HG02588 (cell line): ENCODE data around the gene TSC2.
A peak's percentile ranks its signal among the peaks of the same experiment; 100 is the strongest.

Experiments
- ATAC-seq: cut with Tn5 transposase; IDR thresholded peaks from one replicate; pipeline ENCODE4 v1.9.1; 2021; ENCODE audit warnings: mild to moderate bottlenecking, moderate library complexity; ENCODE audit not compliant: unreplicated experiment

The TSC2 gene

DNA sequence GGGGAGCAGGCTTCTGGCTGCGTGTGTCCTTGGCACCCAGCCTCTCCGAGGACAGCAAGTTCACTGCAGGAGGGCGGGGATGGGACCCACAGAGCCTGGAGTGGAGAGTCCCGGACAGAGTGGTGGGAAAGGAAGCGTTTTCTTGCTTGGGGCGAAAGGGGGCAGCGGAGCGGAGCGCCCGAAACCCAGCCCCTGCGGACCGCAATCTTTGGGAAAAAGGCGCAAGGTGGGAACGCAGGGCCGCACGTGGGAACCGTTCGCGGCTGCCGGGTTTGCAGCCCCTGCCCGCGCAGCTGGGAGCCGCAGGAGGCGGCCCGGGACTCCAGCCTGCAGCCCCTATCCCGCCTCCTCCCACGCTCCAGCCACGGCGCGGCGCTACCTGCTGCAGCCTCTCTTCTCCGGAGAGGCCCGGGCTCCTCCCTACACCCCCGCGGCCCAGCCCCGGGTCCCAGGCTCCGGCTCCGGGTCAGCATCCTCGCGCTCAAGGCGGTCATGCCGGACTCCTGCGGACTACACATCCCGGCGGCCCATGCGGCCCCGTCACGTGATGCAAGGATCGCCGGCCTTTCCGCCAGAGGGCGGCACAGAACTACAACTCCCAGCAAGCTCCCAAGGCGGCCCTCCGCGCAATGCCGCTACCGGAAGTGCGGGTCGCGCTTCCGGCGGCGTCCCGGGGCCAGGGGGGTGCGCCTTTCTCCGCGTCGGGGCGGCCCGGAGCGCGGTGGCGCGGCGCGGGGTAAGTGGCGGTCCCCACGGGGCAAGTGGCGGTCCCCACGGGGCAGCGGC, at the start of gene TSC2, which contains the start of gene NTHL1:
TSS of gene TSC2 (plus strand) at position 656 of the 786 bp plus-strand sequence. CDS start 631 bp downstream, outside the sequence.
TSS of gene NTHL1 (minus strand) at position 505 of the 786 bp plus-strand sequence. CDS start at position 494, 11 bp downstream.
- ATAC-seq: peak; percentile 88

DNA sequence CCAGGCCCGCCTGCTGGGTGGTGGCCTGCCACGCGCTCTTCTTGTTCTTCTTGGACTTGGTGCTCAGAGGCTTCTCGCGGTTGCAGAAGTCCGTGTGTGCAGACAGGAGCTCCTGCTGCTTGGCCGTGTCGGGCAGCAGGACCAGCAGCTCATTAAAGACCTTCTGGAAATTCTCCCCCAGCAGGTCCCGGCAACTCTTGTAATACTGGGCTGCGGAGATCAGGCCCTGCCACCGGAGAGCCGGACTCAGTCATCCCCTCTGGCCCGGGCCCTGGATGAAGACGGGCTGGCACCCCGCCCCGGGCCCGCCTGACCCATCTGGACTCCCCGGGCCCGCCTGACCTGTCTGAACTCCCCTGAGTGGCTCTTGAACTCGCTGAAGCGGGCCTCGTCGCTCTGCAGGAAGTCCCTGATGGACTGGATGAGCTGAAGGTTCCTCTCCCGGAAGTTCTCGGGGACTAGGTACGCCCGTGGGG, 49.4 kb upstream of the TSC2 start:
- ATAC-seq: no peak

DNA sequence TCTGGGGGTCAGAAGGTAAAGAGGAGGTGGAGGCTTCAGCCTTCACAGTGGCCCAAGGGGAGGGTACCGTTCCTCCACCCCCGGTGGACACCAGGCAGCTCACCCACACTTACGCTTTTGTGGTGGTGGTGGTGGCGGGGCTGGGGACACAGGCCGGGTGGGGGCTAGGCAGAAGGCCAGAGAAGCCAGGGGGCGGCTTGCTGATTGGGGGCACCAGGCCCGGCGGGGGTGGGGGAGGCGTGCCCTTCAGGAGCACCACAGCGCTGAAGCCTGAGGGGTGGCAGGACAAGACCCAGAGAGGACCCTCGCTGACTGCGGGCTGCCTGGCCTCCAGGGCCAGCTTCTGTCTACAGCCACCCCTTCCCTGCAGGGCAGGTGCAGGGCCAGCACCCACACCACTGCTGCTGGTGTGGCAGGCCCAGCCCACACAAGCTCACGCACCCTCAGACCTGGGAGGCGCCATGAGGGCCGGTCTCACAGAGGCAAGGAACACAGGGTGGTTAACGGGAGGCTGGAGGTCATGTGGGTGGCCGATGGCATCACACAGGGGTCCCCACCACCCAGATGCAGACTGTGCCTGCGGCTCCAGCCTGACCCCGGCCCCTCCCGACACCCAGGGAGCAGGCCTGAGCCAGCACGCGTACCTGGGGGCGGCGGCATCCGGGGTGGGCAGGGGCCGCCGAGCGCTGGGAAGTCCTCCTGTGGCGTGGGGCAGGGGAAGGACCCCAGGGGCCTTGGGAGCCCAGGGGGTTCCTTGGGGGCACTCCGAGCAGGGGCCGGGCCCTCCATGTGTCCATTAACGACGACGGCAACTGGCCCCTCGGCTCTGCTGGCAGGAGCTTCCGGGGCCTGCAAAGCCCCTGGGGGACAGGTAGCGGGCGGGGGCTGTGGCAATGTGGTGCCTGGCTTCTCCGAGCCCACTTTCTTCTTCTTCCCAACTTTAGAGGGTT, 48.7 kb upstream of the TSC2 start:
- ATAC-seq: no peak

DNA sequence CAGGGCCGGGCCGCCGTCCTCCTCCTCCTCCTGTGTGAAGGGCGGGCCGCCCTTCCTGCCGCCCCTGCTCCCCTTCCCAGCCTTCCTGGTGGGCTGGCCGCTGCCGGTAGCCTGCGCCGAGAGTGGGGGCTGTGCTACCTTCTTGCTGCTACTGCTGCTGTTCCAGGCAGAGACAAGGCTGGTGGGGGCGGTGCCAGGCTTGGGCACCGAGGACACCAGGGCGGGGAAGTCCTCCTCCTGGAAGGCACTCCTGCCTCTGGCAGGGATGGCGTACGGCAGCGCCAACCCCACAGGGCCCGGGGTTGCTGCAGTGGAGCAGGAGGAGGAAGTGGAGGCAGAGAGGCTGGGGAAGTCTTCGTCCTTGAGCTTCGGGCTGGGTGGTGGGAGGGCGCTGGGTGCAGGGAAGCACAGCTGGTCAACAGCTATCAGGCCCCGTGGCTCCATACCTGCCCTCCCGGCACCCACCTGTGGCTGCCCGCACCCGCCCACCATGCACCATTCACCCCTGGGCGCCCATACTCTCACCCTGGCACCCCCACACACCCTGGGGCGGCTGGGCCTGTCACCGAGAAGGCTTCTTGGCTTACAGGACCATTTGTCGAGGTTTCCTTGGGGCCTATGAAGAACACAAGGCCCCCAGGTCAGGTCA, 47.8 kb upstream of the TSC2 start:
- no peak for ATAC-seq

DNA sequence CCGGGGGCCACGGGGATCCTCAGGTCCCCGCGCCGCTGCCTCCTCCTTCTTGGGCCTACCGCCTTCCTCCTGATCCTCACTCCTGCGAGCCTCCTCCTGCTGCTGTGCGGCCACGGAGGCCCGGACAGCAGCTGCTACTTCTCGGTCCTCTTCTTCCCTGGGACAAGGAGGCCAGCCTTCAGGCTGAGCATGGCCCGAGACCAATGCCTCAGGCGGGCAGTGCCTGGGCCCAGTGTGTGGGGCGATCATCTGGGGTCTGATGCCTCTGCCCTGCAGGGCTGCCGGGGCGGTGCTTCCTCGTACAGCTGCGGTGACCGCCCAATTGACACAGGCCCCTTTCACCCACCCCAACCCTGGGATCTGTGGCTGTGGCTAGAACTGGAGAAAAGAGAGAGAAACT, 46.8 kb upstream of the TSC2 start:
- no peak for ATAC-seq

DNA sequence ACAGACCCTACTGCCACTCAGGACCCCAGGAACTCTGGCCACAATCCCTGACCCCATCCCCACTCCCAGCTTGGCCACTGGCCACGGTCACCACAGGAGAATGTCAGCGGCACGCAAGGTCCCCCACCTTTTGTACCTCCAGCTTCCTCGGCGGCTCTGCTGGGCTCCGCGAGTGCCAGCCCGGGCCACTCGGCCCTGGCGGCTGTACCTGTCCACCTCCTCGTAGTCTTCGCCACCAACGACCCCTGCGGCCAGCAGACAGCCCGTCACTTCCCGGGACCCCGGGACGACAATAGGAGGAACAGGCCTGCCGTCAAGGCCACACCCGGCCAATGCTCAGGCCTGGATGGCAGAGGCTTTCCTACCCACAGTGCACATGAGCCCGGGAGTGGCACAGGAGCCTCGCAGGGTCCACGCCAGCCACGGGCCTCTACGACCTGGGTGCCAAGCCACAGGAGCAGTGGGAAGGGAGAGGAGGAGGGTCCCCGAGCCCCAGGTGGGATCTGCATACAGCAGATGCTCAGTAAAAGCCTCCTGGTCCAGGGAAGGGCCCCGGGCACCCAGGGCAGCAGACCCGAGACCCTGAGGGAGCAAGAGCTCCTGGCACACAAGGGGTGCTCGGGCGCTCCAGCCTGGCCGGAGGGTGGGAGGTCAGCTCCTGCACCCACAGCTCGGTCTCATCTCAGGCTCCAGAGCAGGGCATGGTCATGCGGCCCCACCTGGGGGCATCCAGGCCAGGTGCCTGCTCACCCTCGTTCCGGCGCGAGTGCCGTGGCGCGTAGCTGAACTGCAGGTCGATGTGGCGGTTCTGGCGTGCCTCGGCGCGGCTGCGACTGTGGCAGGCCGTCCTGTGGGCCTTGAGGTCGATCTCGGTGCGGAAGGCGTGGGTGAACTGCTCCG, 46.1 kb upstream of the TSC2 start:
- no peak for ATAC-seq

DNA sequence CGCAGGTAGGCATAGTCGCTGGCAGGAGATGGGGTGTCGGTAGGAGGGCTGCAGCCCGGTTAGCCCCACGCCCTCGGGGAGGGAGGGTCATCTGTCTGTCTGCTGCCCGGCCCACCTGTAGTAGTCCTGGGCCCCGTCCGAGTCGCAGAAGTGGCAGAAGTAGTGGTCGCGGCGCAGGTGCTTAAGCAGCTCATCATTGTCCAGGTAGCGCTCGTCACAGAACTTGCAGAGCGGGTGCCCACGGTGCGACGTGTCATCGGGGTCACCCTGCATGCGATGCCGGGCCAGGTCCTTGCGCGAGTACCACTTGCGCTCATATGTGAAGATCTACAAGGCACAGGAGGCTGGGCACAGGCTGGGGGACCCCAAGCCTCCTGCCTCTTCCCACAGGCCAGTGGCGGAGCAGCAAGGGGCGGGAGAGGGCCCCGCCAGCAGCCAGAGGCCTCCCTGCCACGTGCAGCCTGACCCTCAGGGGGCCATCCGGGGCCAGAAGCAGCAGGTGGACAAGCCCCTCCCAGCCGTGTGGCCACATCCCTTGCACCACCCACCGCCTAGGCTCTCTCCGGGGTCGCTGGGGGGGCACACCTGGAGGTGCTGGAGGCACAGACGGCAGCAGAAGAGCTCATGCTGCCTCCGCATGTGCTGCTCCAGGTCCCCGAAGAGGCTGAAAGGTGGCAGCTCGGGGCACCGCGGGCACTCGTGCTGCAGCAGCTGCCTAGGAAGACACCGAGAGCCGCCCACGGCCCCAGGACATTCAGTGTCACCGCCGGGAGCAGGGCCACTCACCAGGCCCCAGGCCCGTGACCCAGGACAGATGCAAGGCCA, 45.2 kb upstream of the TSC2 start:
- ATAC-seq: no peak

DNA sequence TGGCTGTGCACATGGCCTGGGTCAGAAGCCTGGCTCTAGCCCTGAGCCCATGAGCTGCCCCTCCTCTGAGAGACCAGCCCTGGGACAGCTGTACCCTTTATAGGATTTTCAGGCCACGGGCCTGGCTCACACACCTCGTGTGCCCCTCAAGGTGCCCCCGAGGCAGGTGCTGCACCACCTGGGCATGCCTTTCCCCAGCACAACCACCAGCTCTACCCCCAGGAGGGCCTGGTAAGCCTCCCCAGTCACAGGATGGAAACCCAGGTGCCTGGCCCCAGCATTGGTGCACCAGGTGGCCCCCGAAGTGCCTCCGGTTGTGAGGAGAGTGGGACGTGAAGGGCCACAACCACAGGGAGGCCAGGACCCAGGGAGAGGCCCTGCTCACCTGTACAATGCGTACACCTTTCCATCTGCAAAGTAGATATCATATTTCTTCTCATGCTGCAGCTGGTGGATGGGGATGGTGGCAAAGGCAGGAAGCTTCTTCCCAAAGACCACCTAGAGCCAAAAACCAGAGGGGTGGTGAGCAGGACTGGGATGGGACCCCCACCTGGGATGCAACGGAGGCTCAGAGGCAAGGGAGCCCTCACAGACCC, 44.5 kb upstream of the TSC2 start:
- no peak for ATAC-seq

DNA sequence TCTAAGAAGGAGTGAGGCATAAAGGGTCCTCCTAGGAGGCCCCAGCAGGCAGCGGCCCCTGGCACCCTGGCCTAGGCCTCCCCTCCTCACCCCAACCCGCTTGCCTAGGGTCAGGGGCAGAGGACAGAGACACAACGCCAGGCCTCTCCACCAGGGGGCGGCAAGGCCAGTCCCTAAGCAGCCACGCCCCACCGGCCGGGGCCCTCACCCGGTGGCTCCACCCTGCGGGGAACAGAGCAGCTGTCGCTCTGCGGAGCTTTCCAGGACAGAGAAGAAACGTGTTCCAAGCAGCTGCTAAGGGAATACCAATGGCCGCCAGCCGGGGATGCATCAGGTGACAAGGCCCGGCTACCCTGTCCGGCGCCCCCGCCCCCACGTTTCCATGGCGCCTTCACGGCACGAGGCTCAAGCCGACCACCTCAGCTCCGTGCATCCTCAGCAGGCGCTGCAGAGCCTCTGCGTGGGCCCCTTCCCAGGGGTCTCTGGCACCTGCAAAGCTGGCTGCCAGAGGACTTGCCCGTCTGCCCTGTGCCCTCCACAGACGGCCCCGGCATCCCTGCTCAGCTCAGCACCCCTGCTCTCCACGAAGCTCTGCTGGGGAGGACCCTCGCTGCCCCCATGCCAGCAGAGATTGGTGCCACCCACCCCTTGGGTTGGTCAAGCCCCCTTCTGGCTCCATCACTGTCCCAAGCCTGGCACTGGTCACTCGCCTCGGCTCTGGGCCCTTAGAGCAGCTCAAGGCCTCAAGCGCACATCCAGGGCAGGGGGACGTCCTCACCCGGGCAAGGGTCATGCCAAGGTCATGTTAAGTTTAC, 43.8 kb upstream of the TSC2 start:
- ATAC-seq: peak; percentile 49

DNA sequence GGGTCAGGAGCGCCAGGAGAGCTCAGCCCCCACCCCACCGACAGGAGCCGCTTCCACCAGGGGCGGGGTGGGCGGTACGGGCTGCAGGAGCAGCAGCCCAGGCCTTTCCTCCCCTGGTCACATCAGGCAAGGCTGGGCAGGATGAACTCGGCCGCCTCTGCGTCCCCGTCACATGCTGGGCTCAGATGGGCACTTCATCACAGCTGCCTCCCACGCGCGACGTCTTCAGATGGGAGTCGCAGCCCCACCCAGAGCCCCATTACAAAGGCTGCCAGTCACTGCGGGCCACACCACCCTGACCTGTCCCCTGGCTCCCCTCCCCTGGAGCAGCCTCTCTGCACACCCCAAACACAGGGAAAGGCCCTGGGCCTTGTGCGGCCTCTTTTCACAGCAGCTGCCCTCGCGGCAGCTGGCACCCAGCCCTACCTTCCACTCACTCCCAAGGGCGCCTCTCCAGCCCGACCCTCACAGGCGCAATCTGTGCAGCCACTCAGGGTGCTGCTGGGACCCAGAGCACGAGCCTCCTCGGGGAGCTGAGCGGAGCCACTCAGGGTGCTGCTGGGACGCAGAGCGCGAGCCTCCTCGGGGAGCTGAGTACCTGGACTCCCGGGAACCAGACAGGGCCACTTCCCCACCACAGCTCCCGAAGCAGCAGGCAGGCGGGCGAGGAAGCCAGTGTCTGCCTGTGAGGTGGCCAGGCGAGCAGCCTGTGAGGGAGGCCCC, 42.8 kb upstream of the TSC2 start:
- ATAC-seq: no peak

DNA sequence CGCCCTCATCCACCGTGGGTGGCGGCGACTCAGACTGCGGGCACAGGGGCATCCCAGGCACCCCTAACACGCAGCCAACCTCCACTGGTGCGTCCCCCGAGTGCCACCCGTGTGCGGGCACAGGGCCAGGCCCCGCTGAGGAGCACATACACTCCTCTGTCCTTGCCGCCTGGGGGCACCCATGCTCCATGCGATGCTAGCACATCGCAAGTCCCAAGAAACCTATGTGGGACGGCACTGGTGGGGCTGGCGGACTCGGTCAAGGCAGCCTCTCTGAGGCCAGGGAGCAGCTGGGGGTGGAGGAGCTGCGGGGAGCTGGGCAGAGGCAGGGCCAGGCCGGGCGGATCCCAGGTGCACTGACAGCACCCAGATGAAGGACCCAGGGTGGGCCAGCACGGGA, 42.1 kb upstream of the TSC2 start:
- ATAC-seq: no peak

DNA sequence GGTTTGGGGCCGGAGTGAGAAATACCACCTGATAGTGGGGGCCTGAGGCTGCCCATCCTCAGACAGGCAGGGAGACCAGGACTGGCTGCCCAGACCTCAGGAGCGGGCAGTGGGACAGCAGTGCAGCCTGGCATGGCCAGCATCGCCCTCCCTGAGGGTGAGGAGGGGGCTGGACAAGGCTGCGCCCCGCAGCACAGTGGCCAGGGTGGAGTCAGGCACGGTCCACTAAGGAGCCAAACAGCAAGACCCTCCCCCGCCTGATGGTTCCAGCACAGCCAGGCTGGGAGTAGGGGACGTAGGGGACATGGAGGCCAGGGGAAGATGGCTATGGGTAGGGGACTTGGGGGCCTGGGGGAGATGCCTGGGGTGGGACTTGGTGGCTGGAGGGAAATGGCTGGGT, 41.5 kb upstream of the TSC2 start:
- no peak for ATAC-seq

DNA sequence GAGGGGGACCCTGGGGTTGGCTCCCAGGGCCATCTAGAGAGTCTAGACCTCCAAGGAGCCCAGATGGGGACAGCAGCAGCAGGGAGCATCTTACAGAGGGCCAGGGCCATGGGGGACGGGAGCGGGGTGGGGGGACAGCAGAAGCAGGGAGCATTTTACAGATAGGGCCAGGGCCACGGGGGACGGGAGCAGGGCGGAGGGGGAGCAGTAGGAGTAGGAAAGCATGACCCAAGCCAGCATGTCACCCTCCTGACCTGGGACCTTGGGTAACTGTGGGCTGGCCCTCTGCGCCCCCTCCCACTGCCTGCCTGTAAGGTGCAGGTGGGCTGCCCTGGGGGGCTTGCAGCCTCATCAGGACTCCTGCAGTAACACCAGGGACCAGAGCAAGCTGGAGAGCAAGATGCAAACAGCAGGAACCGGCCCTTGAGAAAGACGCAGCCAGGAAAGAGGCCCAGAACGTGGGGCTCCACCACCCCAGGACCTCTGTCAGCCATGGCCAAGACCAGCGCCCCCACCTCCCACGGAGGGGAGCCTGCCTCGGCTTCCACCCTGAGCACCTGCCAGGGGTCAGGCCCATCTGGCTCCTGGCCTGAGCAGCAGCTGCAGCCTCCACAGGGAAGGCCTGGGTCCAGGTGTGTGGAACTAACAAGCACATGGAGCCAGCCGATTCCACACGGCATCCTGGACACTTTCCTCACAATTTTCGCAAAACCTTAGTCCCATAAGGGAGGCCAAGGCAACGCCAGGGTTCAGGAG, 40.5 kb upstream of the TSC2 start:
- ATAC-seq: no peak

DNA sequence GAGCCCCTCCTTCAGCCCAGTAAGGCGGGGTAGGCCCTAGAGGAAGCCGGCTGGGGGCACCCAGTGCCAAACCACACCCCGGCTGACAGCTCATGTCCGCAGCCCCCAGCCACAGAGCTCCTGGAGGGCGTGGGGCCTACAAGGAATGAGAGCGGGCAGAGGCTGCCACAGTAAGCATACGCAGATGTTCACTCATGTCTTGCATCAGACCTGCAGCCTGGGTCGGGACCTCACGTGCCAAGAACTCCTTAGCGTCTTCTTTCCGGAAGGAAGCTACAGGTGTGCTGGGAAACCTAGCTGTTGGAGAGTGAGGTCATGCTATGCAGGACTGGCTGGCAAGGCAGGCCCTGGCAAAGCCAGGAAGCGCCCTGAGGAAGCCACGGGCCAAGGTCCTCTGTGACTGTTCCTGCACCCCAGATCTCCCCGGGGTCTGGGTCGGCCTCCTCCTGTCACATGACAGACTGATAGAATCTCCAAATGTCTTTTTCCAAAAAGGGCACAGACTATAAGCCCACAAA, 39.7 kb upstream of the TSC2 start:
- no peak for ATAC-seq

DNA sequence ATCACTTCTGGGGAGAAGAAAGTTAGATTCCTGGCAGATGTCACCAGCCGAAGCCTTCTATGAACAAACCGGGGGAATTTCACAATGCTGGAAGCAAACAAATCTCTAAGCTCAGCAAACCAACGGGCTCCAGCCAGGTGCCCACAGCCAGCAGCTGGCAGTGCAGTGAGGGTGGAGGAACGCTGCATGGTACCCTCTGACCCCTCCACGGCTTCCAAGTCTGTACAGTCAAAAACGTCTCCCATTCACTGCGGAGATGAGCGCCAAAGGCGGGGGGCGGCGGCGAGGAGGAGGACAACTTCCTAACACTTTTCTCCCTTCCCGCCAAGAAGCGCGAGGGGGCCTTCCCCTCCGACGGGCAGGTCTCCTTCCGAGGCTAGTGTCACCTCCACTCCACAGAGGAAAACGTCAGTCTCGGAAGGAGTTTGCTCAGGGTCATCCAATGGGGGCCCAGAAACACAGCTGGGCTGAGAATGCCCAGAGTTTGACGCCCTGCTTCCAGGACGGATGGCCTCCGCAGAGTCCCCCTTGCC, 39.1 kb upstream of the TSC2 start:
- ATAC-seq: peak; percentile 1

DNA sequence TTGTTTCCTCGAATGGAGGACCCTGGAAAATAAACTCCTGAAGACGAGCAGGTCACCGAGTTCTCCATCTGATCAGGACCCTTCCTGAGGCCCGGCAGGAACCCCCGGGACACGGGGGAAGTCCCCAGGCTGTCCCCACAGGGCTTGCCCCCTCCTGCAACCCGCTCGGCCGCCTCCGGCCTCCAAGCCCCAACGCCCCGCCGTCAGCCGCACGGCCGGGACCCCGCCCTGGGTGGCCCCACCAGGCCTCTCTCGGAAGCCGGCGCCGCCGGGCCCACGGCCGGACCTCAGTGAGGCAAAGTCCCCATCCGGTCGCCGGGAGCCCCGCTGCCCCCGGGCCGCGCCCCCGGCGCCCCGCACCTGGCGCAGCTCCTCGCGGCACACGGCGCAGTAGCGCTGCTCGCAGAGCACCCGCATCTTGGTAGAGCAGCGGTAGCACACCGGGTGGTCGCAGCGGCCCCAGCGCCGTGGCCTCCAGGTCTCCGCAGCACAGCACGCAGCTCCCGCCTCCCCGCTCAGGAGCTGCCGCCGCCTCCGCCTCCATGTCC, 38.5 kb upstream of the TSC2 start:
- ATAC-seq: peak; percentile 27
